ENCODE results near the gene ZNF768. TPM values are rescaled to one million over a fixed set of nuclear protein-coding genes. Genes with fewer than 3 reads are reported as not detected.

ZNF768 gene
- total RNA-seq, 6 donors from 2014 or later = 27.3 to 58.7 (median 34.8) TPM

- TF ChIP-seq CTCF (IDR thresholded peaks at IDR 0.05) (no peak), POLR2A (IDR thresholded peaks at IDR 0.05) (peak in 1 of 4 donors; percentile 35), POLR2AphosphoS5 (IDR thresholded peaks at IDR 0.05) (peak; percentile 10 to 11)
- no peaks in the 10 kb centered on the region for H3K9me3 ChIP-seq
- peak overlapping the region; percentile 40 to 58 (median 51) for H3K4me3 ChIP-seq
- 20 to 30% methylated on average over 15 to 45 of the region's 46 CpGs for WGBS, 2 donors
- ATAC-seq (ENCODE audit: low FRiP score in 2 of 2) = peak in 1 of 2 donors; percentile 2
- H3K27ac ChIP-seq = peak overlapping the region; percentile 65 to 89 (median 83)
- no peaks in the 10 kb centered on the region for H3K27me3 ChIP-seq
- H3K4me1 ChIP-seq = peaks cover 15 to 33% (median 22%) of the 10 kb centered on the region in 4 donors
- peak; percentile 35 to 88 for DNase-seq
- H3K36me3 ChIP-seq = no peaks in the 10 kb centered on the region
Measured at GRCh38 chr16:30561089-30561816, 34.9 kb upstream of the ZNF768 start.

GRCh38 chr16:30559690-30560089 lies 33.3 kb upstream of the ZNF768 start:
- TF ChIP-seq EP300 (IDR thresholded peaks at IDR 0.05) = no peak
- TF ChIP-seq CTCF (IDR thresholded peaks at IDR 0.05) = no peak
- TF ChIP-seq POLR2AphosphoS5 (IDR thresholded peaks at IDR 0.05) = no peak
- no peak for TF ChIP-seq POLR2A (IDR thresholded peaks at IDR 0.05)
- ATAC-seq (ENCODE audit: low FRiP score in 2 of 2) (no peak), DNase-seq (no peak)
- Histone ChIP-seq H3K27ac (peak overlapping the region in 2 of 4 donors; percentile 93 to 97), H3K4me3 (no peak overlapping the region), H3K36me3 (peaks cover under 1 to 16% (median 14%) of the 10 kb centered on the region in 4 donors), H3K27me3 (no peaks in the 10 kb centered on the region), H3K9me3 (no peaks in the 10 kb centered on the region), H3K4me1 (peaks cover 15 to 41% (median 25%) of the 10 kb centered on the region in 4 donors)
- 91 to 94% methylated on average over 4 to 6 of the region's 6 CpGs for WGBS, 2 donors

- ATAC-seq (ENCODE audit: low FRiP score in 2 of 2) = no peak
- WGBS, 2 donors = 80 to 87% methylated on average over 21 of the region's 21 CpGs
- Histone ChIP-seq H3K36me3 (peaks cover 2 to 24% (median 20%) of the 10 kb centered on the region in 4 donors), H3K27ac (peak overlapping the region; percentile 88 to 97 (median 95)), H3K9me3 (no peaks in the 10 kb centered on the region), H3K4me1 (peaks cover 15 to 41% (median 25%) of the 10 kb centered on the region in 4 donors), H3K4me3 (peak overlapping the region in 3 of 4 donors; percentile 70 to 91 (median 89)), H3K27me3 (no peaks in the 10 kb centered on the region)
- DNase-seq = no peak
- TF ChIP-seq POLR2AphosphoS5 (IDR thresholded peaks at IDR 0.05) (no peak), EP300 (IDR thresholded peaks at IDR 0.05) (no peak), POLR2A (IDR thresholded peaks at IDR 0.05) (peak in 1 of 4 donors; percentile 0)
Measured at GRCh38 chr16:30558789-30559377, 32.5 kb upstream of the ZNF768 start.

- peak within 1 kb of the TSS; percentile 70 to 91 (median 84) for H3K4me3 ChIP-seq
- H3K36me3 ChIP-seq = peaks cover 2 to 28% (median 24%) of the 10 kb centered on the region in 4 donors
- H3K27ac ChIP-seq = peak within 1 kb of the TSS; percentile 88 to 97 (median 95)
- no peaks in the 10 kb centered on the region for H3K27me3 ChIP-seq
- DNase-seq = peak; percentile 97 to 99
- WGBS, 2 donors = 0 to 1% methylated on average over 5 to 64 of the region's 74 CpGs
- peak; percentile 97 to 99 for ATAC-seq (ENCODE audit: low FRiP score in 2 of 2)
- no peaks in the 10 kb centered on the region for H3K9me3 ChIP-seq
- TF ChIP-seq EP300 (IDR thresholded peaks at IDR 0.05) (no peak), POLR2AphosphoS5 (IDR thresholded peaks at IDR 0.05) (peak; percentile 70 to 77), CTCF (IDR thresholded peaks at IDR 0.05) (peak in 2 of 6 experiments; percentile 8 to 34), POLR2A (IDR thresholded peaks at IDR 0.05) (peak in 3 of 4 donors; percentile 23 to 55 (median 55))
- H3K4me1 ChIP-seq = peaks cover 18 to 44% (median 29%) of the 10 kb centered on the region in 4 donors
Measured at GRCh38 chr16:30557957-30558788, 31.8 kb upstream of the ZNF768 start, which contains the start of gene ZNF764. Gene ZNF764, minus strand, starts transcription at chr16:30558374. Its CDS starts 192 bp downstream, at chr16:30558182.
